ENCODE measurements around the gene DGKG. TPM values are rescaled to one million over a fixed set of nuclear protein-coding genes. Genes with fewer than 3 reads are reported as not detected.

The DGKG gene
- total and polyA plus RNA-seq, 2 donors (not counting 1 experiment from before 2014, with no cell fraction given): 0.67 to 10.9 TPM

GRCh38 chr3:186283096-186283495, 78.9 kb downstream of the DGKG start:
- Histone ChIP-seq H4K20me1 (ENCODE audit: control insufficient read depth, insufficient read depth, low read length, poor library complexity, severe bottlenecking) (no peaks in the 10 kb centered on the region), H3K4me1 (ENCODE audit: control insufficient read depth in 2 of 2, insufficient read depth in 2 of 2, low read length in 2 of 2) (peaks cover 12 to 18% of the 10 kb centered on the region in 2 donors), H3K27ac (ENCODE audit: low read length in 2 of 2) (no peak overlapping the region), H2AFZ (ENCODE audit: insufficient read depth, low read depth, low read length, poor library complexity, severe bottlenecking) (no peak overlapping the region), H3K9me3 (ENCODE audit: control extremely low read depth in 1 of 3, control insufficient read depth in 2 of 3, insufficient read depth in 1 of 3, low read length in 2 of 3) (no peaks in the 10 kb centered on the region), H3K4me3 (ENCODE audit: control extremely low read depth in 1 of 5, extremely low read depth in 1 of 5, insufficient read depth in 1 of 5, low read depth in 2 of 5, low read length in 4 of 5) (no peak overlapping the region), H3K4me2 (replicated peaks; ENCODE audit: low read depth, low read length, poor library complexity, severe bottlenecking) (no peak overlapping the region), H3K27me3 (replicated peaks in 1 of 4; ENCODE audit: control extremely low read depth in 1 of 4, control insufficient read depth in 3 of 4, insufficient read depth in 4 of 4, low read length in 3 of 4) (no peaks in the 10 kb centered on the region), H3K36me3 (replicated peaks in 1 of 2; ENCODE audit: control extremely low read depth in 1 of 2, control insufficient read depth in 1 of 2, extremely low read depth in 1 of 2, insufficient read depth in 2 of 2, low read length in 1 of 2) (no peaks in the 10 kb centered on the region), H3K9ac (ENCODE audit: low read length) (no peak overlapping the region), H3K79me2 (ENCODE audit: control insufficient read depth, insufficient read depth, low read length) (no peaks in the 10 kb centered on the region)
- POLR2A ChIA-PET: no interaction called here
- Mint-ChIP-seq H3K27ac (no peak overlapping the region), H3K4me1 (peaks cover 18% of the 10 kb centered on the region), H3K27me3 (no peaks in the 10 kb centered on the region), H3K9me3 (ENCODE audit: insufficient read depth) (no peaks in the 10 kb centered on the region), H3K4me3 (no peak overlapping the region)
- 96% methylated on average over 8 of the region's 8 CpGs for WGBS (ENCODE audit: insufficient coverage)
- DNase-seq (no peak), ATAC-seq (ENCODE audit: low read depth) (no peak)
- CTCF ChIA-PET: no interaction called here
- TF ChIP-seq EZH2 (IDR thresholded peaks at IDR 0.05; ENCODE audit: borderline replicate concordance, insufficient read depth, low read depth, low read length, poor library complexity, severe bottlenecking): no peak
- no peak for TF ChIP-seq CTCF (IDR thresholded peaks at IDR 0.05)
- intact Hi-C loops (cut with micrococcal nuclease): no loop called here

GRCh38 chr3:186281176-186281575, 80.9 kb downstream of the DGKG start:
- ChIA-PET POLR2A (no interaction called here), CTCF (interaction anchor here (0.7 to 2.4 kb wide), 3 partner anchors 237 to 260 kb away, joined by 3 to 15 read pairs (median 3); no protein-coding TSS in a partner anchor)
- Histone ChIP-seq H3K4me1 (ENCODE audit: control insufficient read depth in 2 of 2, insufficient read depth in 2 of 2, low read length in 2 of 2) (peaks cover 12 to 18% of the 10 kb centered on the region in 2 donors), H3K9ac (ENCODE audit: low read length) (no peak overlapping the region), H3K79me2 (ENCODE audit: control insufficient read depth, insufficient read depth, low read length) (no peaks in the 10 kb centered on the region), H2AFZ (ENCODE audit: insufficient read depth, low read depth, low read length, poor library complexity, severe bottlenecking) (peak overlapping the region; percentile 52), H3K4me2 (replicated peaks; ENCODE audit: low read depth, low read length, poor library complexity, severe bottlenecking) (peak overlapping the region; percentile 48), H4K20me1 (ENCODE audit: control insufficient read depth, insufficient read depth, low read length, poor library complexity, severe bottlenecking) (no peaks in the 10 kb centered on the region), H3K27ac (ENCODE audit: low read length in 2 of 2) (no peak overlapping the region), H3K4me3 (ENCODE audit: control extremely low read depth in 1 of 5, extremely low read depth in 1 of 5, insufficient read depth in 1 of 5, low read depth in 2 of 5, low read length in 4 of 5) (no peak overlapping the region), H3K27me3 (replicated peaks in 1 of 4; ENCODE audit: control extremely low read depth in 1 of 4, control insufficient read depth in 3 of 4, insufficient read depth in 4 of 4, low read length in 3 of 4) (no peaks in the 10 kb centered on the region), H3K36me3 (replicated peaks in 1 of 2; ENCODE audit: control extremely low read depth in 1 of 2, control insufficient read depth in 1 of 2, extremely low read depth in 1 of 2, insufficient read depth in 2 of 2, low read length in 1 of 2) (no peaks in the 10 kb centered on the region), H3K9me3 (ENCODE audit: control extremely low read depth in 1 of 3, control insufficient read depth in 2 of 3, insufficient read depth in 1 of 3, low read length in 2 of 3) (no peaks in the 10 kb centered on the region)
- 88% methylated on average over 1 of the region's 2 CpGs for WGBS (ENCODE audit: insufficient coverage)
- Mint-ChIP-seq H3K27ac (no peak overlapping the region), H3K27me3 (no peaks in the 10 kb centered on the region), H3K4me3 (peak overlapping the region; percentile 32), H3K9me3 (ENCODE audit: insufficient read depth) (no peaks in the 10 kb centered on the region), H3K4me1 (peaks cover 18% of the 10 kb centered on the region)
- intact Hi-C loops (cut with micrococcal nuclease): no loop called here
- TF ChIP-seq EZH2 (IDR thresholded peaks at IDR 0.05; ENCODE audit: borderline replicate concordance, insufficient read depth, low read depth, low read length, poor library complexity, severe bottlenecking): no peak
- TF ChIP-seq CTCF (IDR thresholded peaks at IDR 0.05): no peak
- DNase-seq: no peak
- no peak for ATAC-seq (ENCODE audit: low read depth)

All from B cell (primary cell).